ENCODE measurements around the gene SERPINE3. TPM values are rescaled to one million over a fixed set of nuclear protein-coding genes. Genes with fewer than 3 reads are reported as not detected.

The SERPINE3 gene
- total RNA-seq, result not detected
- polyA plus RNA-seq, result not detected
- long read RNA-seq, donor 1, partial matches to known transcripts, result 0 of 21 reads
- long read RNA-seq, donor 1, other reads (novel, unspliced or antisense), result 21 of 21 reads
- long read RNA-seq, donor 2, partial matches to known transcripts, result 0 of 8 reads
- long read RNA-seq, donor 2, other reads (novel, unspliced or antisense), result 8 of 8 reads

DNA sequence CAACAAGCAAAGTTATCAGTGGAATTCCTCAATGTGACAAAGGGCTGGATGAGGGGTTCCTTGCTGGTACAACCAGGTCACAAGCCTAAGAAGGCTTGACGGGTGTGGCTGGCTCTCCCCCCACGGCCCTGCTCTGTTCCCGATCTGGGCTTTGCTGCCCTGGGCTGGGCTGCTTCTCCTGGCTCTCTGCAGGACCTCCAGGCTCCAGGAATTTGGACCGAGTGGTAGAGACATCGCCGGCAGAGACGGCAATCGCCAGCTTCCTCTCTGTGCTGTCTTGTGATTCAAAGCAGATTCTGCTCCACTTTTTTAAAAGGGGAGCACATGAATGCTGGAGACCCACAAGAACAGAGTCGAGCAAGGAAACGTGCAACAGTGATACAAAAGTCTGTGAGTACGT lies at the start of gene SERPINE3:
SERPINE3 (plus strand) TSS at position 338 of the 400 bp plus-strand sequence. CDS start 1,401 bp downstream, outside the sequence.
- Histone ChIP-seq H3K36me3 (ENCODE audit: control insufficient read depth in 1 of 2, insufficient read depth in 2 of 2, low read length in 1 of 2) (no peaks in the 10 kb centered on the region), H3K4me3 (ENCODE audit: low read length in 2 of 2) (no peak within 1 kb of the TSS), H3K4me1 (ENCODE audit: control insufficient read depth in 1 of 2, insufficient read depth in 2 of 2, low read length in 2 of 2) (no peaks in the 10 kb centered on the region), H3K27me3 (ENCODE audit: control insufficient read depth in 1 of 2, insufficient read depth in 2 of 2, low read length in 1 of 2) (no peaks in the 10 kb centered on the region), H3K9me3 (ENCODE audit: control insufficient read depth, low read length) (no peaks in the 10 kb centered on the region), H3K27ac (ENCODE audit: low read depth in 1 of 2, low read length in 2 of 2) (no peak within 1 kb of the TSS)
- WGBS, 2 donors, result 75 to 82% methylated on average over 11 of the region's 11 CpGs
- ATAC-seq (ENCODE audit: low FRiP score) (no peak), DNase-seq (no peak)
- intact Hi-C loops (cut with DNase I), result no loop called here

DNA sequence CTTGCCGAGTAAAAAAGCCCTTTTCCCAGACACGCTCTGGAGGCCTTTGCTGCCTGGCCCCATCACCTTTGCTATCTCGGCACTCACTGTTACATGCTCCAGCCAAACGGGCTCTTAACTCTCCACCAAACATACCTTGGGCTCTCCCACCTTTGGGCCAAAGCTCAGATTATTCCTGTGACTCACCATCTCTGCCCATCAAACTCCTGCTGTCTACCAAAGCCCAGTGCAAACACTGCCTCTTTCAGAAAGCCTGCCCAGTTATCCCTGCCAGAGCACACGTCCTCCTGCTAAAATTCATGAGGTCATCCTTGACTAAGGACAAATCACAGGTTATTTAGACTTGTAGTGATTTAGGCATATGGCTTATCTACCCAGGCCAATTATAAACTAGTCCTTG lies 48.1 kb upstream of the SERPINE3 start:
- 19 to 22% methylated on average over 5 of the region's 5 CpGs for WGBS, 2 donors
- DNase-seq (peak in 1 of 2 donors; percentile 61), ATAC-seq (ENCODE audit: low FRiP score) (peak; percentile 60)
- no peaks in the 10 kb centered on the region for H3K36me3 ChIP-seq (ENCODE audit: control insufficient read depth in 1 of 2, insufficient read depth in 2 of 2, low read length in 1 of 2)
- peak overlapping the region; percentile 42 to 94 for H3K27ac ChIP-seq (ENCODE audit: low read depth in 1 of 2, low read length in 2 of 2)
- H3K27me3 ChIP-seq (ENCODE audit: control insufficient read depth in 1 of 2, insufficient read depth in 2 of 2, low read length in 1 of 2), result no peaks in the 10 kb centered on the region
- H3K9me3 ChIP-seq (ENCODE audit: control insufficient read depth, low read length), result no peaks in the 10 kb centered on the region
- H3K4me1 ChIP-seq (ENCODE audit: control insufficient read depth in 1 of 2, insufficient read depth in 2 of 2, low read length in 2 of 2), result peaks cover 0 to 8% of the 10 kb centered on the region in 2 donors
- intact Hi-C loops (cut with DNase I), result no loop called here
- no peak overlapping the region for H3K4me3 ChIP-seq (ENCODE audit: low read length in 2 of 2)

DNA sequence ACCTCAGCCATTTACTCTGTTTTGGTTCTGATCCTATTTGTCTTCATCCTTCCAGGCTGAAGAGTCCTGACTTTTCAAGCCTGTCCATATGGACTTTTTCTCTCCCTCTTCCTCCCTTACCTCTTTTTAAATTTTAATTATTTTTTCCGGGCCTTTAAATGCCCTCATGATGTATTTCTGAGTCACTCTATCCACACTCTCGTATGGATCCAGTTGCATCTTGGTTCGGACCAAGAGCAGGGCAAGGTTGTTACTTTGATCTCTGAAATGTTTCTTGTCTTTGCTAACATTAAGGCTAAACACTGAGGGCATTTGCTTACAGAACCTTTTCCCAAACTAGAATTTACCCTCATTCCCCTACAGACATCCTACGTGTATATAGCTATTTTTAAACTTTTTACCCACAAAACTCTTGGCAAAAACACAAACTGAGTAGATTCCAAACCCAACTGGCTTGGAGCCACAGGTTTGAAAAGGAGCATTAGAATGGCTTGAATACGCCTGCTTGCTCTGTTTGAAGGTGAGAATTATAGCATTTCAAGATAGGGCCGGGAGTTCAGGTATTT lies 47.4 kb upstream of the SERPINE3 start:
- Histone ChIP-seq H3K4me1 (ENCODE audit: control insufficient read depth in 1 of 2, insufficient read depth in 2 of 2, low read length in 2 of 2) (peaks cover 0 to 8% of the 10 kb centered on the region in 2 donors), H3K9me3 (ENCODE audit: control insufficient read depth, low read length) (no peaks in the 10 kb centered on the region), H3K36me3 (ENCODE audit: control insufficient read depth in 1 of 2, insufficient read depth in 2 of 2, low read length in 1 of 2) (no peaks in the 10 kb centered on the region), H3K4me3 (ENCODE audit: low read length in 2 of 2) (no peak overlapping the region), H3K27ac (ENCODE audit: low read depth in 1 of 2, low read length in 2 of 2) (peak overlapping the region; percentile 75 to 94), H3K27me3 (ENCODE audit: control insufficient read depth in 1 of 2, insufficient read depth in 2 of 2, low read length in 1 of 2) (no peaks in the 10 kb centered on the region)
- intact Hi-C loops (cut with DNase I), result no loop called here
- DNase-seq (no peak), ATAC-seq (ENCODE audit: low FRiP score) (no peak)
- 5 to 7% methylated on average over 6 of the region's 6 CpGs for WGBS, 2 donors

DNA sequence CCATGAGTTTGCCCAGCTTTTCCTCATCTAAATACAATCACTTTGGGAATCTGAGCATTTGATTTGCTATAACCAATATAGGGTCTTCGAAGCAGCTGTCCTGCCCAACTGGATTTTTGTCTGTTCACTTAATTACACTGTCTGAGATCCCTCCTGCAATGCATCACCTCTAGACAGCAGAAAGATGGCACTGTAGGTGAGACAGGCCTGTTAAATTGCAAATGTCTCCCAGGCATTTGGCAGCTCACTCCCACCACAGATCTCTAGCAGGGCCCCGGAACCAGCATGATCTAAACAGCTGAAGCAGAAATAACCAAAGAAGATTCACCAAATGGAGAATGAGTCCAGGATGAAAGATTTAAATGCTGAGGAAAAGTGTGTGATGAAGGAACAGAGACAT lies 41.9 kb upstream of the SERPINE3 start:
- H3K4me3 ChIP-seq (ENCODE audit: low read length in 2 of 2), result no peak overlapping the region
- H3K27me3 ChIP-seq (ENCODE audit: control insufficient read depth in 1 of 2, insufficient read depth in 2 of 2, low read length in 1 of 2), result no peaks in the 10 kb centered on the region
- DNase-seq, result no peak
- H3K27ac ChIP-seq (ENCODE audit: low read depth in 1 of 2, low read length in 2 of 2), result no peak overlapping the region
- peaks cover 0 to under 1% of the 10 kb centered on the region in 2 donors for H3K4me1 ChIP-seq (ENCODE audit: control insufficient read depth in 1 of 2, insufficient read depth in 2 of 2, low read length in 2 of 2)
- ATAC-seq (ENCODE audit: low FRiP score), result no peak
- 92 to 93% methylated on average over 2 of the region's 2 CpGs for WGBS, 2 donors
- intact Hi-C loops (cut with DNase I), result no loop called here
- H3K9me3 ChIP-seq (ENCODE audit: control insufficient read depth, low read length), result no peaks in the 10 kb centered on the region
- H3K36me3 ChIP-seq (ENCODE audit: control insufficient read depth in 1 of 2, insufficient read depth in 2 of 2, low read length in 1 of 2), result no peaks in the 10 kb centered on the region

DNA sequence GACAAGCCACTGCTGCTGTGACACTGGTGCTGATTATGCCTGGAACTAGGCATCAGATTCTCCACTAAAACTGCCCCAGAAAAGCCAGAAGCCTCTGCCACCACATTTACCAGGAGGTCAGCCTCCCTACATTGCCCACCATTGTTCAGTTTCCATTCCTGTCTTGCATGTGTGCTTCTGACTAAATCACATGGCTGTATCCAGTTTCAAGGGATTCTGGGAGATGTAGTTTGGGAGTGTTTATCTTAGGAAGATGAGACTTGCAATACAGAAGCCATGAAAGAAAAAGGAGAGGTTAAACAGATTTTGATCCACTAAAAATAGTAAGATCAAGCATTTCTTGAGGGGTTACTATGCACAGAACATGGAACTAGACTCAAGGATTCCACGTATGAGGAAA lies 40.7 kb upstream of the SERPINE3 start:
- ATAC-seq (ENCODE audit: low FRiP score) (no peak), DNase-seq (no peak)
- Histone ChIP-seq H3K27me3 (ENCODE audit: control insufficient read depth in 1 of 2, insufficient read depth in 2 of 2, low read length in 1 of 2) (no peaks in the 10 kb centered on the region), H3K4me1 (ENCODE audit: control insufficient read depth in 1 of 2, insufficient read depth in 2 of 2, low read length in 2 of 2) (no peaks in the 10 kb centered on the region), H3K9me3 (ENCODE audit: control insufficient read depth, low read length) (no peaks in the 10 kb centered on the region), H3K36me3 (ENCODE audit: control insufficient read depth in 1 of 2, insufficient read depth in 2 of 2, low read length in 1 of 2) (no peaks in the 10 kb centered on the region), H3K27ac (ENCODE audit: low read depth in 1 of 2, low read length in 2 of 2) (no peak overlapping the region), H3K4me3 (ENCODE audit: low read length in 2 of 2) (no peak overlapping the region)
- intact Hi-C loops (cut with DNase I), result no loop called here
- WGBS, 2 donors, result 90 to 95% methylated on average over 1 of the region's 1 CpG

DNA sequence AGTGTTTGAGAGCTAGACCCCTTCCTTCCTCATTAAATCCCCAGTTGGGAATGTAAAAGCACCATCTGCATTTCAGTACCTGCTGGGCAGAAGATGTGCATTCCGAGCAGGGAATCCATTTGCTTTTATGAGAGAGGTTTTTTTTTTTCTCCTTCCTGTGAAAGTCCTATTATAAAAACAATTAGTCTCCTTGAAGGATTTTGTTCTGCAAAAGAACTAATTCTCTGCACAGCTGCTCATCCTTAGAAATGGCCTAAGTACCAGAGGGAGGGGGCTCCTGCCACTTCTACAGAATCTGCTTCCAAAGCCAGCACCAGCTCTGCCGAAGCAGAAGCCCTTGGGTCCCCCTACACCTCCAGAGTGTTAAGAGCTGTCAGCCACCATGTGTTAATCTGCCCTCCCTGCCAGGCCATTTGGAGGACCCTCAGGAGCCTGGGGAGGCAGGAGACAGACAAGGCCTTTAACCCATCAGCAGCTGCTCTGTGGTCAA lies 36.4 kb upstream of the SERPINE3 start:
- H3K27me3 ChIP-seq (ENCODE audit: control insufficient read depth in 1 of 2, insufficient read depth in 2 of 2, low read length in 1 of 2), result no peaks in the 10 kb centered on the region
- DNase-seq (no peak), ATAC-seq (ENCODE audit: low FRiP score) (no peak)
- no peaks in the 10 kb centered on the region for H3K9me3 ChIP-seq (ENCODE audit: control insufficient read depth, low read length)
- no peaks in the 10 kb centered on the region for H3K4me1 ChIP-seq (ENCODE audit: control insufficient read depth in 1 of 2, insufficient read depth in 2 of 2, low read length in 2 of 2)
- no peak overlapping the region for H3K27ac ChIP-seq (ENCODE audit: low read depth in 1 of 2, low read length in 2 of 2)
- intact Hi-C loops (cut with DNase I), result no loop called here
- no peaks in the 10 kb centered on the region for H3K36me3 ChIP-seq (ENCODE audit: control insufficient read depth in 1 of 2, insufficient read depth in 2 of 2, low read length in 1 of 2)
- no peak overlapping the region for H3K4me3 ChIP-seq (ENCODE audit: low read length in 2 of 2)
- 96 to 97% methylated on average over 2 of the region's 2 CpGs for WGBS, 2 donors

DNA sequence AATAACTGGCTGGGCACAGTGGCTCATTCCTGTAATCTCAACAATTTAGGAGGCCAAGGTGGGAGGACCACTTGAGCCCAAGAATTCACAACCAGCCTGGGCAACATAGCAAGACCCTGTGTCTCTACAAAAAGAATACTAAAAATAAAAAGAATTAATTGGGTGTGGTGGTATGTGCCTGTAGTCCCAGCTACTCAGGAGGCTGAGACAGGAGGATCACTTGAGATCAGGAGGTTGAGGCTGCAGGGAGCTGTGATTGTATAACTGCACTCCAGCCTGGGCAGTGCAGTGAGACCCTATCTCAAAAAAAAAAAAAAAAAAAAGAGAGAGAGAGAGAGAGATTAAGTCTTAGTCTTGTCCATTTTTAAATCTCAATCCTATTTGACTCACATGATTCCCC lies 35.6 kb upstream of the SERPINE3 start:
- DNase-seq (no peak), ATAC-seq (ENCODE audit: low FRiP score) (no peak)
- Histone ChIP-seq H3K27me3 (ENCODE audit: control insufficient read depth in 1 of 2, insufficient read depth in 2 of 2, low read length in 1 of 2) (no peaks in the 10 kb centered on the region), H3K27ac (ENCODE audit: low read depth in 1 of 2, low read length in 2 of 2) (no peak overlapping the region), H3K4me3 (ENCODE audit: low read length in 2 of 2) (no peak overlapping the region), H3K9me3 (ENCODE audit: control insufficient read depth, low read length) (no peaks in the 10 kb centered on the region), H3K36me3 (ENCODE audit: control insufficient read depth in 1 of 2, insufficient read depth in 2 of 2, low read length in 1 of 2) (no peaks in the 10 kb centered on the region), H3K4me1 (ENCODE audit: control insufficient read depth in 1 of 2, insufficient read depth in 2 of 2, low read length in 2 of 2) (no peaks in the 10 kb centered on the region)
- intact Hi-C loops (cut with DNase I), result no loop called here

DNA sequence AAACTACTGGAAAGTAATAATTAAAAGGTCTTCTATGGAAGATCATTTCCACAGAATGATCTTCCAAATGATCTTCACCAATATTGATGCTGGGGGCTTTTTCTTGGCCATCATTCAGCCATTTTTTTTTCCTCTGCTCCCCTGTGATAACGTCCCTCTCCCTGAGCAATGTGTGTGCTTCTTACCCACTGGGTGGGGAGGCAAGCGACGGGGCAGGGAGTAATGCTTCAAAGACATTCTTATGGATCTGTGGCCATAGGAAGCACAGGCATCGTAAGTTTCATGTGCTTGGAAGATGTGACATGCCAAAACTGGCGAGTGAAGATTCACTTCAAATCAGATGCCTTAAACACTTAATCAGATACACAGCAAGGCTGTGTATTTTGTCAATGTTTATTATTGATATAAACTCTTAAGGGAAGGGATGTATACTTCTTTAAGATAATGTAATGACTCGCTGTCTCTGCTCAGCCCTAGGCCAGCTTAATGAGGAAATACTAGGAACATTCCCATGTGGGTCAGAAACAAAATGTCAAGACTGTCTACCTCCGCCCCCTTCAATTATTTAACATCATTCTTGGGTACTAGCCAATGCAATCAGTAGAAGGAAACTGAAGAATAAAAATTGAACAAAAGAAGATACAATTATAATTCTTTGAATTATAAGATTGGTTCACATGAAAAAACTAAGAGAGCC lies 34.1 kb upstream of the SERPINE3 start:
- Histone ChIP-seq H3K36me3 (ENCODE audit: control insufficient read depth in 1 of 2, insufficient read depth in 2 of 2, low read length in 1 of 2) (no peaks in the 10 kb centered on the region), H3K4me3 (ENCODE audit: low read length in 2 of 2) (no peak overlapping the region), H3K4me1 (ENCODE audit: control insufficient read depth in 1 of 2, insufficient read depth in 2 of 2, low read length in 2 of 2) (no peaks in the 10 kb centered on the region), H3K27ac (ENCODE audit: low read depth in 1 of 2, low read length in 2 of 2) (no peak overlapping the region), H3K27me3 (ENCODE audit: control insufficient read depth in 1 of 2, insufficient read depth in 2 of 2, low read length in 1 of 2) (no peaks in the 10 kb centered on the region), H3K9me3 (ENCODE audit: control insufficient read depth, low read length) (no peaks in the 10 kb centered on the region)
- WGBS, 2 donors, result 89 to 90% methylated on average over 7 of the region's 7 CpGs
- intact Hi-C loops (cut with DNase I), result no loop called here
- DNase-seq (no peak), ATAC-seq (ENCODE audit: low FRiP score) (no peak)

DNA sequence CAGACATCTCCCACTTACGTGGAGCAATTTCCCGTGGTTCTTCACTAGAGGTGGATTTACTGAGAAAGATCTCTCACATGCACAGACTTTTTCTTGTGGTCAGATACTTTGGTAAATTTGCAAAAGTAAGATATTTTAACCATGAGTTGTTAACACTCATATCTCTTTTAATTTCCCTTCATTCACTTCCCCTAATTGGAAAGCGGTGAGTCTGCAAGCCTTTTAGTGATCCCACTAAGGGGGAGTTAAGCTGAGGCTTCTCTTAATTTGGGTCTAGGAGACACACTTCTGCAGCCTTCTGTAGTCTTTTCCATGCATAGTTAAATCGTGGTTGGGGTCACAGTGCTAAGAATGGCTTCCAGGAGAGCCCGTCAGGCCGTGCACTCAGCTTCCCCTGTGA lies 30.7 kb upstream of the SERPINE3 start:
- no peak overlapping the region for H3K27ac ChIP-seq (ENCODE audit: low read depth in 1 of 2, low read length in 2 of 2)
- no peak for ATAC-seq (ENCODE audit: low FRiP score)
- H3K36me3 ChIP-seq (ENCODE audit: control insufficient read depth in 1 of 2, insufficient read depth in 2 of 2, low read length in 1 of 2), result no peaks in the 10 kb centered on the region
- H3K4me3 ChIP-seq (ENCODE audit: low read length in 2 of 2), result no peak overlapping the region
- H3K27me3 ChIP-seq (ENCODE audit: control insufficient read depth in 1 of 2, insufficient read depth in 2 of 2, low read length in 1 of 2), result no peaks in the 10 kb centered on the region
- H3K9me3 ChIP-seq (ENCODE audit: control insufficient read depth, low read length), result no peaks in the 10 kb centered on the region
- WGBS, 2 donors, result 77 to 78% methylated on average over 6 of the region's 6 CpGs
- no peaks in the 10 kb centered on the region for H3K4me1 ChIP-seq (ENCODE audit: control insufficient read depth in 1 of 2, insufficient read depth in 2 of 2, low read length in 2 of 2)
- no peak for DNase-seq
- intact Hi-C loops (cut with DNase I), result no loop called here
